ENCODE measurements around the gene KRTAP6-2.

The KRTAP6-2 gene, protein sequence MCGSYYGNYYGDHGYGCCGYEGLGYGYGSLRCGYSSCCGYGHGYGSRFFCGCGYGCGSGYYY

DNA sequence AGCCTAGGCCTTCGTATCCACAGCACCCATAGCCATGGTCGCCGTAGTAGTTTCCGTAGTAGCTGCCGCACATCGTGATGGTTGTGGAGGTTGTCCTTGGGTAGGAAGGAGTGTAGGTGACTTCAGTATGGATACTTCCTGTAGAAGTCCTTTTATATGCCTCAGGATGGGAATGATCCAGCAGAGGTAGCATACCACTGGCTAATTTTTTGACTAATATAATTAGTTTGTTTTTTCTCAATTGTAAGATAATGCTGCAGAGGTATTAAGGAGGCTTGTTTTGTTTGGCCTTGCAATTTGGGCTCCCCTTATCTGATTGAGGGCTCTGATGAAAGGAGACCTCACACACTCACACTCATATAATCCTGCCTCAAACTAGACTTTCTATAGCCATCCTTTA, at the start of gene KRTAP6-2:
Gene KRTAP6-2, minus strand, starts transcription at position 101 of the 400 bp plus-strand sequence. Its CDS starts 28 bp downstream, at position 73.
- TF ChIP-seq, protein P1, sequence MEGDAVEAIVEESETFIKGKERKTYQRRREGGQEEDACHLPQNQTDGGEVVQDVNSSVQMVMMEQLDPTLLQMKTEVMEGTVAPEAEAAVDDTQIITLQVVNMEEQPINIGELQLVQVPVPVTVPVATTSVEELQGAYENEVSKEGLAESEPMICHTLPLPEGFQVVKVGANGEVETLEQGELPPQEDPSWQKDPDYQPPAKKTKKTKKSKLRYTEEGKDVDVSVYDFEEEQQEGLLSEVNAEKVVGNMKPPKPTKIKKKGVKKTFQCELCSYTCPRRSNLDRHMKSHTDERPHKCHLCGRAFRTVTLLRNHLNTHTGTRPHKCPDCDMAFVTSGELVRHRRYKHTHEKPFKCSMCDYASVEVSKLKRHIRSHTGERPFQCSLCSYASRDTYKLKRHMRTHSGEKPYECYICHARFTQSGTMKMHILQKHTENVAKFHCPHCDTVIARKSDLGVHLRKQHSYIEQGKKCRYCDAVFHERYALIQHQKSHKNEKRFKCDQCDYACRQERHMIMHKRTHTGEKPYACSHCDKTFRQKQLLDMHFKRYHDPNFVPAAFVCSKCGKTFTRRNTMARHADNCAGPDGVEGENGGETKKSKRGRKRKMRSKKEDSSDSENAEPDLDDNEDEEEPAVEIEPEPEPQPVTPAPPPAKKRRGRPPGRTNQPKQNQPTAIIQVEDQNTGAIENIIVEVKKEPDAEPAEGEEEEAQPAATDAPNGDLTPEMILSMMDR (IDR thresholded peaks at IDR 0.05; ENCODE audit: low read length, missing control alignments), result no peak
- DNase-seq (ENCODE audit: low read depth), result no peak
- no peak within 1 kb of the TSS for H3K4me3 ChIP-seq (replicated peaks; ENCODE audit: low read depth, low read length)

DNA sequence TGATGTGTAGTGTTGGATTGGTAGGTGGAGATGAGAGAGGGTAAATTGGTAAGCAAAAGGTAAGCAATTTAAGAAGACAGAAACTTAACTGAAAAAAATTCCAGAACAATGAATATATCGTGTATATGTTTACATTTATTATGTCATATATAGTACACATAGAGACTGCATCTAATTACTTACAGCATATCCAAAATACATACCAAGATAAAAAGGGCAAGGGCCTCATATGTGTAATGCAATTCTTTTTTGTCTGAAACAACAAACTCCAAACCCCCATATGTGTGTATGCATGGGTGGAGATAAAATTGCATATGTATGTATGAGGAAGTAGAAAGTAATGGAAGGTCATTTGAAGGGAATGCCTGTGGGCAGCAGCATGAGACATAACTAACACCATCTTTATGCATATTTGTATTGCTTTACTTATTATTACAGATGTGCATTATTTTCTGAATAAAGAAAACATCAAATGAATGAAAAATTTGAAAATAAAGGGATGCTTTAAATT, 48.3 kb upstream of the KRTAP6-2 start:
- DNase-seq (ENCODE audit: low read depth), result no peak
- TF ChIP-seq, protein P1 (IDR thresholded peaks at IDR 0.05; ENCODE audit: low read length, missing control alignments), result no peak
- no peak overlapping the region for H3K4me3 ChIP-seq (replicated peaks; ENCODE audit: low read depth, low read length)

DNA sequence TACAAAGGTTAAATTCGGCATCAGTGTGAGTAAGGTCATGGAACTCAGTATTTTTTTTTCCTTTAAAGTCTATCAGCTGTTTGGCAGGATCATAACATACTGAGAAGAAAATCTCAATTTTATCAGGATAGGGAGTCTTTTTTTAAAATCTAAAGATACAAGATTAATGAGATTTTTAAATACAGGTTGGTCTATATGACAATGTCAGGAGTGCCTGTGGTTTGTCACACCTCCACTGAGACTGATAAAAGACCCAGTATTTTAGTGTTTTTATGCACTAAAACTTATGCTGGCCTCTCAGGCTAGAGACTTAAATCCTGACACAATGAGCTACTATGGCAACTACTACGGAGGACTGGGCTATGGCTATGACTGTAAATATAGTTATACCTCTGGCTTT, 43.9 kb upstream of the KRTAP6-2 start, which contains the start of gene KRTAP20-3:
Gene KRTAP20-3, plus strand, starts transcription at position 301 of the 400 bp plus-strand sequence.
- H3K4me3 ChIP-seq (replicated peaks; ENCODE audit: low read depth, low read length), result no peak within 1 kb of the TSS
- TF ChIP-seq, protein P1 (IDR thresholded peaks at IDR 0.05; ENCODE audit: low read length, missing control alignments), result no peak
- no peak for DNase-seq (ENCODE audit: low read depth)

DNA sequence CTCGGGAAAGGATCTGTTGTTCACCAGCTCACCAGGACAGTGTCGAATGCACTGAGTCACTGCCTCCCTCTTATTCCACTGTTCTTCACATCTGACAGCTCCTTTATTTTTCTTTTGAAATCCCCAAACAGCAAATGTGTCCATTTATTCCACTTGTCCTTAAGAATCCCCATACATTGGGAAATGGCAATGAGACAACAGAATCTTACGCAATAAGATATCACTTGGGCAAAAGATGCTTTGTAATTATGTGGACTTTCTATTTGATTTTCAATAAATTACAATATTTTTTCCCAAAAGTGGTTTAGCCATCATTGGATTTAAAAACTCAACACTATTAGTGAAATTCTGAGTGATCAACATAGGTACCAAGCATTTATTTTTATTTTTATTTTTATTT, 40.0 kb upstream of the KRTAP6-2 start:
- no peak overlapping the region for H3K4me3 ChIP-seq (replicated peaks; ENCODE audit: low read depth, low read length)
- TF ChIP-seq, protein P1 (IDR thresholded peaks at IDR 0.05; ENCODE audit: low read length, missing control alignments), result no peak
- DNase-seq (ENCODE audit: low read depth), result no peak

DNA sequence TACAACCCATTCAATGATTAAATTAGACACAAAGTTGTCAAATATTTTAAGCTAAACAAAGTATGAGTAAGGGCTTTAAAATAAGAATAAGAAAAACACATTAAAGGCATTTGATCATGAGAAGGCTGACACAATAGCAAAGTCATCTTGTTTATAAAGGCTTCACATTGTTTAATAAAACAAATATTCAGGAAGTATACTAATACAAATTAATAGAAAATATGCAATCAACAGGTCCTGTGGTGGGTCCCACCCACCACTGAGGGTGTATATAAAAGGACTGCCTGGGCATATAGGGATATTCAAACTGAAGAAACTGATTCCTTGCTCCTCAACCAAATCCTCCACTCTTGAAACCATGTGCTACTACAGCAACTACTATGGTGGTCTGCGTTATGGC, 36.2 kb upstream of the KRTAP6-2 start, which contains the start of gene KRTAP20-2:
Gene KRTAP20-2, plus strand, starts transcription at position 301 of the 400 bp plus-strand sequence. Its CDS starts 58 bp downstream, at position 359.
- no peak within 1 kb of the TSS for H3K4me3 ChIP-seq (replicated peaks; ENCODE audit: low read depth, low read length)
- DNase-seq (ENCODE audit: low read depth), result no peak
- TF ChIP-seq, protein P1 (IDR thresholded peaks at IDR 0.05; ENCODE audit: low read length, missing control alignments), result no peak

DNA sequence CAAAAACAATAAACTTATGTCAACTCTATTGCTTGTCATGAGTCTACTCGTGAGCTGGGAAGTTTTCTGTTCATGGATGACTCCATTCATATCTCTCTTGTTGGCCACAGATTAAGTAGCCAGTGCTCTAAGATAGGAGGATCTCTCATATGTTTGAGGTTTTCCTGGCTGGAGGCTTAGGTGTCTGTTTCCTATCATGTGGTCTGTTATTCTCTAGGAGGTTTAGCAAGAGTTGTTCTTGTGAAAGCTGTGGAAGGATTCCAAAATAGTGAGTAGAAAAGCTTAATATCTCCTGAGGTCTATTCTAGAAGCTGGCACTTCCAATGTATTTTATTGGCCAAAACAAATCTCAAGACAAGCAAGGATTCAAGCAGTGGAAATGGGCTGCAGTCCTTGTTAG, 30.5 kb upstream of the KRTAP6-2 start:
- DNase-seq (ENCODE audit: low read depth), result peak; percentile 4
- TF ChIP-seq, protein P1 (IDR thresholded peaks at IDR 0.05; ENCODE audit: low read length, missing control alignments), result no peak
- H3K4me3 ChIP-seq (replicated peaks; ENCODE audit: low read depth, low read length), result no peak overlapping the region

DNA sequence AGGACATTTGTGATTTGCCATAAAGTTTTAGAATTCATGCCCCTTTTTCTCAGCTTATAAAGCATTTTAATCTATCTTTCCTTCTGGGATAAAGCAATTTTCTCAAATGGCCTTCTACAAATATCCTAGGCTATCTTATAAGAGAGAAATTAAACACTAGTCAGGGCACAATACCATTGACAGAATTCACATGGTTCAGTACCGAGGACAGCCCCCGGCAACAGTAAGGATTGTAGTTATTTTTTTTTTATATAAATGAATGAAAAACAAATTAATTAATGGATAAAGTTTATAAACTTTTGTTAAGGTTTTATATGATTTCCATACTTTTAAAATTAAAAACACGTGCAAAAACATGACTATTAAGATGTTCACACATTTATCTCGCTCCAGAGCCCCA, 29.4 kb upstream of the KRTAP6-2 start:
- no peak overlapping the region for H3K4me3 ChIP-seq (replicated peaks; ENCODE audit: low read depth, low read length)
- DNase-seq (ENCODE audit: low read depth), result no peak
- TF ChIP-seq, protein P1 (IDR thresholded peaks at IDR 0.05; ENCODE audit: low read length, missing control alignments), result no peak
